ENCODE results near the gene KLHL36. TPM values are rescaled to one million over a fixed set of nuclear protein-coding genes. Genes with fewer than 3 reads are reported as not detected.
A peak's percentile ranks its signal among the peaks of the same experiment; 100 is the strongest.

The KLHL36 gene
- total RNA-seq, 2 experiments from 2014 or later: 58.9 to 66.1 TPM

- Histone ChIP-seq H3K4me3 (ENCODE audit: low read depth, low read length, poor library complexity, severe bottlenecking) (no peak overlapping the region), H3K4me1 (ENCODE audit: insufficient read depth, low read length, poor library complexity, severe bottlenecking) (peaks cover 50% of the 10 kb centered on the region), H3K36me3 (ENCODE audit: insufficient read depth, low read length) (no peaks in the 10 kb centered on the region), H3K9me3 (ENCODE audit: low read length) (no peaks in the 10 kb centered on the region), H4K20me1 (ENCODE audit: insufficient read depth, low read length) (no peaks in the 10 kb centered on the region), H2AFZ (ENCODE audit: low read length) (peak overlapping the region; percentile 33; the same call in 1 of the 2 replicates), H3K9me2 (ENCODE audit: insufficient read depth, low read length) (no peaks in the 10 kb centered on the region), H3K79me2 (ENCODE audit: insufficient read depth, low read depth, low read length) (no peaks in the 10 kb centered on the region), H3K4me2 (ENCODE audit: low read length) (peak overlapping the region; percentile 26), H3K27ac (ENCODE audit: low read depth, low read length, poor library complexity, severe bottlenecking) (no peak overlapping the region)
- ChIA-PET CTCF (ENCODE audit: unreplicated experiment) (interaction anchor here (0.5 kb wide), 1 partner anchor 38 kb away, joined by 3 read pairs; no protein-coding TSS in a partner anchor), POLR2A (no interaction called here)
- intact Hi-C loops (cut with micrococcal nuclease; ENCODE audit: unreplicated experiment): no loop called here
- BruUV-seq (replicated peaks): no TSS peak
- TF ChIP-seq CTCF (conservative IDR thresholded peaks at IDR 0.05; ENCODE audit: low read length): no peak
- no peak for TF ChIP-seq EZH2phosphoT487 (IDR thresholded peaks at IDR 0.05; ENCODE audit: borderline replicate concordance, low read depth, low read length)
- no peak for DNase-seq (ENCODE audit: low spot score)
Measured at GRCh38 chr16:84637709-84638108, 10.6 kb upstream of the KLHL36 start.

GRCh38 chr16:84638231-84638806, 10.0 kb upstream of the KLHL36 start:
- H3K79me2 ChIP-seq (ENCODE audit: insufficient read depth, low read depth, low read length): no peaks in the 10 kb centered on the region
- ChIA-PET POLR2A (interaction anchor here (1.0 to 1.3 kb wide), 2 partner anchors 10 to 96 kb away, joined by 3 read pairs; no protein-coding TSS in a partner anchor), CTCF (ENCODE audit: unreplicated experiment) (no interaction called here)
- H3K4me2 ChIP-seq (ENCODE audit: low read length): no peak overlapping the region
- H3K4me3 ChIP-seq (ENCODE audit: low read depth, low read length, poor library complexity, severe bottlenecking): no peak overlapping the region
- intact Hi-C loops (cut with micrococcal nuclease; ENCODE audit: unreplicated experiment): no loop called here
- no TSS peak for BruUV-seq (replicated peaks)
- no peaks in the 10 kb centered on the region for H4K20me1 ChIP-seq (ENCODE audit: insufficient read depth, low read length)
- H3K4me1 ChIP-seq (ENCODE audit: insufficient read depth, low read length, poor library complexity, severe bottlenecking): peaks cover 56% of the 10 kb centered on the region
- no peak overlapping the region for H3K27ac ChIP-seq (ENCODE audit: low read depth, low read length, poor library complexity, severe bottlenecking)
- H3K9me2 ChIP-seq (ENCODE audit: insufficient read depth, low read length): no peaks in the 10 kb centered on the region
- no peaks in the 10 kb centered on the region for H3K9me3 ChIP-seq (ENCODE audit: low read length)
- TF ChIP-seq EZH2phosphoT487 (IDR thresholded peaks at IDR 0.05; ENCODE audit: borderline replicate concordance, low read depth, low read length) (no peak), CTCF (conservative IDR thresholded peaks at IDR 0.05; ENCODE audit: low read length) (no peak)
- H3K36me3 ChIP-seq (ENCODE audit: insufficient read depth, low read length): no peaks in the 10 kb centered on the region
- DNase-seq (ENCODE audit: low spot score): no peak
- no peak overlapping the region for H2AFZ ChIP-seq (ENCODE audit: low read length)

GRCh38 chr16:84640145-84640544, 8.2 kb upstream of the KLHL36 start:
- peaks cover 74% of the 10 kb centered on the region for H3K4me1 ChIP-seq (ENCODE audit: insufficient read depth, low read length, poor library complexity, severe bottlenecking)
- TF ChIP-seq EZH2phosphoT487 (IDR thresholded peaks at IDR 0.05; ENCODE audit: borderline replicate concordance, low read depth, low read length): no peak
- TF ChIP-seq CTCF (conservative IDR thresholded peaks at IDR 0.05; ENCODE audit: low read length): no peak
- POLR2A ChIA-PET: interaction anchor here (3.4 kb wide), 1 partner anchor 23 kb away, joined by 9 read pairs; no protein-coding TSS in a partner anchor
- H2AFZ ChIP-seq (ENCODE audit: low read length): no peak overlapping the region
- peak overlapping the region; percentile 68; the same call in 1 of the 2 replicates for H3K4me2 ChIP-seq (ENCODE audit: low read length)
- no peaks in the 10 kb centered on the region for H3K9me2 ChIP-seq (ENCODE audit: insufficient read depth, low read length)
- H3K36me3 ChIP-seq (ENCODE audit: insufficient read depth, low read length): no peaks in the 10 kb centered on the region
- CTCF ChIA-PET (ENCODE audit: unreplicated experiment): no interaction called here
- no peaks in the 10 kb centered on the region for H3K79me2 ChIP-seq (ENCODE audit: insufficient read depth, low read depth, low read length)
- no peak for DNase-seq (ENCODE audit: low spot score)
- H3K27ac ChIP-seq (ENCODE audit: low read depth, low read length, poor library complexity, severe bottlenecking): peak overlapping the region; percentile 82
- no peaks in the 10 kb centered on the region for H4K20me1 ChIP-seq (ENCODE audit: insufficient read depth, low read length)
- BruUV-seq (replicated peaks): no TSS peak
- no peak overlapping the region for H3K4me3 ChIP-seq (ENCODE audit: low read depth, low read length, poor library complexity, severe bottlenecking)
- intact Hi-C loops (cut with micrococcal nuclease; ENCODE audit: unreplicated experiment): no loop called here
- no peaks in the 10 kb centered on the region for H3K9me3 ChIP-seq (ENCODE audit: low read length)

All from OCI-LY7 (cell line).